ENCODE data around the gene RPS21. TPM values are rescaled to one million over a fixed set of nuclear protein-coding genes. Genes with fewer than 3 reads are reported as not detected.

RPS21 gene
- total RNA-seq, 2 donors from 2014 or later: 1,506 to 4,377 TPM

- no peaks in the 10 kb centered on the region for H3K36me3 ChIP-seq
- intact Hi-C loops (cut with DNase I): no loop called here
- no peak for TF ChIP-seq CTCF (IDR thresholded peaks at IDR 0.05)
- TF ChIP-seq POLR2A (IDR thresholded peaks at IDR 0.05): no peak
- TF ChIP-seq POLR2AphosphoS5 (IDR thresholded peaks at IDR 0.05): no peak
Measured at GRCh38 chr20:62391165-62392076, 4.5 kb downstream of the RPS21 start.

GRCh38 chr20:62392077-62392418 lies 5.1 kb downstream of the RPS21 start:
- WGBS: 83% methylated on average over 10 of the region's 10 CpGs
- no peaks in the 10 kb centered on the region for H3K9me3 ChIP-seq
- no peak overlapping the region for H3K27ac ChIP-seq
- no peak for DNase-seq (ENCODE audit: low spot score)
- H3K4me3 ChIP-seq: no peak overlapping the region
- H3K27me3 ChIP-seq (replicated peaks; ENCODE audit: insufficient read depth): no peaks in the 10 kb centered on the region
- no peak for TF ChIP-seq POLR2A (IDR thresholded peaks at IDR 0.05)
- TF ChIP-seq CTCF (IDR thresholded peaks at IDR 0.05): no peak
- no peak for TF ChIP-seq POLR2AphosphoS5 (IDR thresholded peaks at IDR 0.05)
- intact Hi-C loops (cut with DNase I): no loop called here
- peaks cover 10% of the 10 kb centered on the region for H3K4me1 ChIP-seq (replicated peaks)
- no peaks in the 10 kb centered on the region for H3K36me3 ChIP-seq

More at GRCh38 chr20:62391165-62392076, 4.5 kb downstream of the RPS21 start:
- Histone ChIP-seq H3K27me3 (replicated peaks; ENCODE audit: insufficient read depth) (no peaks in the 10 kb centered on the region), H3K4me1 (replicated peaks) (peaks cover 10% of the 10 kb centered on the region), H3K9me3 (no peaks in the 10 kb centered on the region), H3K27ac (no peak overlapping the region), H3K4me3 (no peak overlapping the region)
- DNase-seq (ENCODE audit: low spot score): no peak
- WGBS: 89% methylated on average over 43 of the region's 44 CpGs

GRCh38 chr20:62392621-62393334 lies 5.9 kb downstream of the RPS21 start:
- H3K4me3 ChIP-seq: no peak overlapping the region
- H3K4me1 ChIP-seq (replicated peaks): peaks cover 4% of the 10 kb centered on the region
- 84% methylated on average over 21 of the region's 21 CpGs for WGBS
- no peaks in the 10 kb centered on the region for H3K27me3 ChIP-seq (replicated peaks; ENCODE audit: insufficient read depth)
- no peak for TF ChIP-seq CTCF (IDR thresholded peaks at IDR 0.05)
- TF ChIP-seq POLR2A (IDR thresholded peaks at IDR 0.05): no peak
- no peak for TF ChIP-seq POLR2AphosphoS5 (IDR thresholded peaks at IDR 0.05)
- no peaks in the 10 kb centered on the region for H3K9me3 ChIP-seq
- intact Hi-C loops (cut with DNase I): no loop called here
- no peak overlapping the region for H3K27ac ChIP-seq
- no peak for DNase-seq (ENCODE audit: low spot score)
- no peaks in the 10 kb centered on the region for H3K36me3 ChIP-seq

DNA sequence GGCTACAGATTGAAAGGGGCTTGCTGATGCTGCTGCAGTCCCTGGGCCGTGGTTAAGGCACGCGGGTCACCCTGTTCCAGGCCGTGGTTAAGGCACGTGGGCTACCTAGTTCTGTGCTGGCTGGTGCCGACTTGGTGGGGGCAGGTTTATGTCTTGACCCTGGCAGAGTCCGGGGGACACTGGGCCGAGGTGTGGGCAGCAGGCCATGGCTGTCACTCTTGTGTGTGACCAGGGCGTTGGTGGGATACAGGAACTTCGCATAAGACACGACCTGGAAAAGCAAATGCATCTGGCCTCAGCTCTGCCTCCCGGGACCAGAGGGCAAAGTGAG lies 6.4 kb downstream of the RPS21 start:
- Histone ChIP-seq H3K27me3 (replicated peaks; ENCODE audit: insufficient read depth) (no peaks in the 10 kb centered on the region), H3K27ac (no peak overlapping the region), H3K9me3 (no peaks in the 10 kb centered on the region), H3K36me3 (no peaks in the 10 kb centered on the region), H3K4me3 (no peak overlapping the region), H3K4me1 (replicated peaks) (no peaks in the 10 kb centered on the region)
- intact Hi-C loops (cut with DNase I): no loop called here
- WGBS: 84% methylated on average over 12 of the region's 12 CpGs
- DNase-seq (ENCODE audit: low spot score): no peak
- TF ChIP-seq CTCF (IDR thresholded peaks at IDR 0.05) (no peak), POLR2AphosphoS5 (IDR thresholded peaks at IDR 0.05) (no peak), POLR2A (IDR thresholded peaks at IDR 0.05) (no peak)
